ENCODE data around the gene ARHGEF28. TPM values are rescaled to one million over a fixed set of nuclear protein-coding genes. Genes with fewer than 3 reads are reported as not detected.

The ARHGEF28 gene
- total and polyA plus RNA-seq, 10 of the 15 experiments (the other 5 are each of a cell fraction or from before 2014, with no cell fraction given): 0.10 to 0.72 (median 0.22) TPM; not detected in 2

GRCh38 chr5:73969195-73970036 lies 343.4 kb downstream of the ARHGEF28 start:
- FAIRE-seq: no peak
- ChIA-PET CTCF (interaction anchor here (1.1 kb wide), 1 partner anchor 10 kb away, joined by 3 read pairs; no protein-coding TSS in a partner anchor), POLR2A (interaction anchor here (0.7 kb wide), 1 partner anchor 493 kb away, joined by 4 read pairs; no protein-coding TSS in a partner anchor), RAD21 (ENCODE audit: unreplicated experiment) (no interaction called here), SMC1A (ENCODE audit: uncharacterized antibody, unreplicated experiment) (interaction anchor here (0.5 kb wide), 1 partner anchor 773 kb away, joined by 3 read pairs; no protein-coding TSS in a partner anchor)
- Histone ChIP-seq H2AFZ (ENCODE audit: control insufficient read depth, low read depth, low read length) (no peak overlapping the region), H3K27ac (ENCODE audit: control insufficient read depth, insufficient read depth) (no peak overlapping the region), H3K9ac (ENCODE audit: control insufficient read depth, insufficient read depth, low read length) (no peak overlapping the region), H3K79me2 (ENCODE audit: control insufficient read depth, insufficient read depth, low read length) (no peaks in the 10 kb centered on the region), H4K20me1 (ENCODE audit: control insufficient read depth, insufficient read depth) (no peaks in the 10 kb centered on the region), H3K4me1 (ENCODE audit: control insufficient read depth, insufficient read depth, low read length) (no peaks in the 10 kb centered on the region), H3K27me3 (replicated peaks in 1 of 2; ENCODE audit: control insufficient read depth in 2 of 2, insufficient read depth in 2 of 2, low read length in 1 of 2) (no peaks in the 10 kb centered on the region; a peak in 1 of 4 replicates), H3K4me2 (ENCODE audit: control insufficient read depth, insufficient read depth) (no peak overlapping the region), H3K9me3 (replicated peaks; ENCODE audit: control insufficient read depth, insufficient read depth, low read length) (no peaks in the 10 kb centered on the region; the same call in 2 of the 3 replicates), H3K36me3 (ENCODE audit: control insufficient read depth in 2 of 2, insufficient read depth in 2 of 2, low read length in 1 of 2) (no peaks in the 10 kb centered on the region), H3K4me3 (no peak overlapping the region)
- intact Hi-C loops (cut with micrococcal nuclease; ENCODE audit: unreplicated experiment) (no loop called here), in situ Hi-C loops (cut with MboI) (no loop called here)
- no peak for DNase-seq (ENCODE audit: low read depth, low spot score)
- no TSS peak for BruUV-seq (replicated peaks)
- ATAC-seq: no peak
- WGBS (ENCODE audit: insufficient coverage, insufficient replicate concordance, low lambda C conversion rate, missing lambda C conversion rate): 5% methylated on average over 5 of the region's 5 CpGs
- TF ChIP-seq POLR2AphosphoS2 (IDR thresholded peaks at IDR 0.05; ENCODE audit: low read depth, low read length) (no peak), RAD51 (IDR thresholded peaks at IDR 0.05) (no peak), NFYA (IDR thresholded peaks at IDR 0.05; ENCODE audit: borderline replicate concordance, low read depth, low read length) (no peak), GATAD2B (conservative IDR thresholded peaks at IDR 0.05; ENCODE audit: low read depth) (no peak), IKZF1 (conservative IDR thresholded peaks at IDR 0.05) (no peak), CREB1 (IDR thresholded peaks at IDR 0.05; ENCODE audit: low read depth) (no peak), TBL1XR1 (IDR thresholded peaks at IDR 0.05; ENCODE audit: low read depth, low read length) (no peak), EED (IDR thresholded peaks at IDR 0.05; ENCODE audit: low read depth) (no peak), SIN3A (IDR thresholded peaks at IDR 0.05; ENCODE audit: low read depth, low read length) (no peak), BMI1 (IDR thresholded peaks at IDR 0.05; ENCODE audit: borderline replicate concordance) (no peak), HDAC2 (IDR thresholded peaks at IDR 0.05) (no peak), CHD2 (IDR thresholded peaks at IDR 0.05; ENCODE audit: borderline replicate concordance, low read depth, low read length) (no peak), POLR2A (IDR thresholded peaks at IDR 0.05; ENCODE audit: low read depth, low read length) (no peak)
- TF ChIP-seq, protein P1, sequence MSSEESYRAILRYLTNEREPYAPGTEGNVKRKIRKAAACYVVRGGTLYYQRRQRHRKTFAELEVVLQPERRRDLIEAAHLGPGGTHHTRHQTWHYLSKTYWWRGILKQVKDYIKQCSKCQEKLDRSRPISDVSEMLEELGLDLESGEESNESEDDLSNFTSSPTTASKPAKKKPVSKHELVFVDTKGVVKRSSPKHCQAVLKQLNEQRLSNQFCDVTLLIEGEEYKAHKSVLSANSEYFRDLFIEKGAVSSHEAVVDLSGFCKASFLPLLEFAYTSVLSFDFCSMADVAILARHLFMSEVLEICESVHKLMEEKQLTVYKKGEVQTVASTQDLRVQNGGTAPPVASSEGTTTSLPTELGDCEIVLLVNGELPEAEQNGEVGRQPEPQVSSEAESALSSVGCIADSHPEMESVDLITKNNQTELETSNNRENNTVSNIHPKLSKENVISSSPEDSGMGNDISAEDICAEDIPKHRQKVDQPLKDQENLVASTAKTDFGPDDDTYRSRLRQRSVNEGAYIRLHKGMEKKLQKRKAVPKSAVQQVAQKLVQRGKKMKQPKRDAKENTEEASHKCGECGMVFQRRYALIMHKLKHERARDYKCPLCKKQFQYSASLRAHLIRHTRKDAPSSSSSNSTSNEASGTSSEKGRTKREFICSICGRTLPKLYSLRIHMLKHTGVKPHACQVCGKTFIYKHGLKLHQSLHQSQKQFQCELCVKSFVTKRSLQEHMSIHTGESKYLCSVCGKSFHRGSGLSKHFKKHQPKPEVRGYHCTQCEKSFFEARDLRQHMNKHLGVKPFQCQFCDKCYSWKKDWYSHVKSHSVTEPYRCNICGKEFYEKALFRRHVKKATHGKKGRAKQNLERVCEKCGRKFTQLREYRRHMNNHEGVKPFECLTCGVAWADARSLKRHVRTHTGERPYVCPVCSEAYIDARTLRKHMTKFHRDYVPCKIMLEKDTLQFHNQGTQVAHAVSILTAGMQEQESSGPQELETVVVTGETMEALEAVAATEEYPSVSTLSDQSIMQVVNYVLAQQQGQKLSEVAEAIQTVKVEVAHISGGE (CRISPR knock-in tag; IDR thresholded peaks at IDR 0.05): no peak

Data from GM12878 (cell line).